Measurements from ENCODE around the gene POGLUT2.

POGLUT2 gene

DNA sequence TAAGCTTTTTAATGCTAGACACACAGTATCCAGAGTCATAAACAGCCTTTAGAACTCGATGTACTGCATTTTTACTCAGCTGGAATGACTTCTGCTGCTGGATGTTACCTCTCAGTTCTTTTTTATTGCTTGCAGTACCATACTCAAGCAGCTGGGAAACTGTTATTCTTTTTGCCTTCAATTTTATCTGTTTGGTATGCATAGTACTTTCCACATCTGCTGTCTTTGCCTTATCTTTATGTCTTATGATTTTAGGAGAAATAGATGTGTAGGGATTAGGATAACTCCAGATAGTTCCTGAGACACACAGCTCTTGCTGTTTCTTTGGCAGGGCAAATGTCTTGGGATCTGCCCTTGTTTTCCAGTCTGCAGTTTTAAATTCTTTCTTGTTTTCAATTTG is 56.7 kb downstream of the POGLUT2 start:
- H3K4me3 ChIP-seq (ENCODE audit: low read depth, low read length): no peak overlapping the region
- TF ChIP-seq, protein P1, sequence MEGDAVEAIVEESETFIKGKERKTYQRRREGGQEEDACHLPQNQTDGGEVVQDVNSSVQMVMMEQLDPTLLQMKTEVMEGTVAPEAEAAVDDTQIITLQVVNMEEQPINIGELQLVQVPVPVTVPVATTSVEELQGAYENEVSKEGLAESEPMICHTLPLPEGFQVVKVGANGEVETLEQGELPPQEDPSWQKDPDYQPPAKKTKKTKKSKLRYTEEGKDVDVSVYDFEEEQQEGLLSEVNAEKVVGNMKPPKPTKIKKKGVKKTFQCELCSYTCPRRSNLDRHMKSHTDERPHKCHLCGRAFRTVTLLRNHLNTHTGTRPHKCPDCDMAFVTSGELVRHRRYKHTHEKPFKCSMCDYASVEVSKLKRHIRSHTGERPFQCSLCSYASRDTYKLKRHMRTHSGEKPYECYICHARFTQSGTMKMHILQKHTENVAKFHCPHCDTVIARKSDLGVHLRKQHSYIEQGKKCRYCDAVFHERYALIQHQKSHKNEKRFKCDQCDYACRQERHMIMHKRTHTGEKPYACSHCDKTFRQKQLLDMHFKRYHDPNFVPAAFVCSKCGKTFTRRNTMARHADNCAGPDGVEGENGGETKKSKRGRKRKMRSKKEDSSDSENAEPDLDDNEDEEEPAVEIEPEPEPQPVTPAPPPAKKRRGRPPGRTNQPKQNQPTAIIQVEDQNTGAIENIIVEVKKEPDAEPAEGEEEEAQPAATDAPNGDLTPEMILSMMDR (IDR thresholded peaks at IDR 0.05; ENCODE audit: control insufficient read depth, extremely low read depth, insufficient read depth): no peak
- no peak for DNase-seq (ENCODE audit: low read depth)

Data from LNCaP clone FGC (cell line).